DMS 273 treated with DMSO at 0.1 percent for 48 hours (cell line): Measurements from ENCODE around the gene DNAJB12.

Source experiments
- DNase-seq: peaks from one replicate; lab custom pipeline; 2025; lab: John Stamatoyannopoulos, UW

Gene DNAJB12

GRCh38 chr10:72295330-72295910 is 59.3 kb downstream of the DNAJB12 start:
- no peak for DNase-seq

GRCh38 chr10:72292223-72292691 is 62.5 kb downstream of the DNAJB12 start:
- DNase-seq = no peak

- no peak for DNase-seq
Measured at GRCh38 chr10:72291019-72291532, 63.6 kb downstream of the DNAJB12 start.

- DNase-seq = no peak
Measured at GRCh38 chr10:72285972-72286521, 68.7 kb downstream of the DNAJB12 start.

GRCh38 chr10:72283131-72283530 is 71.6 kb downstream of the DNAJB12 start:
- no peak for DNase-seq
